Epithelial cell of proximal tubule (primary cell): ENCODE measurements around the gene SAPCD2. TPM values are rescaled to one million over a fixed set of nuclear protein-coding genes. Genes with fewer than 3 reads are reported as not detected.

Source experiments
- DNase-seq: peaks from one replicate; pipeline ENCODE4 v3.0.0-alpha.2; 2011; ENCODE audit warnings: low read depth
- H3K4me3 ChIP-seq: 2 replicates; pipeline ENCODE4 v1.5.1; 2011; ENCODE audit warnings: low read depth, mild to moderate bottlenecking, low read length
- CTCF ChIP-seq: conservative IDR thresholded peaks from 2 replicates; pipeline ENCODE4 v1.5.1; 2012; ENCODE audit warnings: low read depth, mild to moderate bottlenecking, low read length
- total RNA-seq: library from RNA; depleted of rRNA; stranded (reverse); fragments of >200 nt; gene quantifications from 2 replicates; pipeline ENCODE4 v1.2.3, GENCODE V29; 2015

The SAPCD2 gene
- total RNA-seq, 1 donor from 2014 or later: 25.6 TPM

GRCh38 chr9:137025517-137025966 is 44.8 kb downstream of the SAPCD2 start:
- no peak overlapping the region for H3K4me3 ChIP-seq
- DNase-seq: no peak
- no peak for TF ChIP-seq CTCF

- no peak overlapping the region for H3K4me3 ChIP-seq
- no peak for TF ChIP-seq CTCF
- DNase-seq: no peak
Measured at GRCh38 chr9:137023583-137023991, 46.8 kb downstream of the SAPCD2 start.

- DNase-seq: no peak
- no peak for TF ChIP-seq CTCF
- no peak overlapping the region for H3K4me3 ChIP-seq
Measured at GRCh38 chr9:137023157-137023556, 47.2 kb downstream of the SAPCD2 start.

GRCh38 chr9:137022662-137023008 is 47.7 kb downstream of the SAPCD2 start:
- DNase-seq: no peak
- H3K4me3 ChIP-seq: no peak overlapping the region
- no peak for TF ChIP-seq CTCF

- no peak for DNase-seq
- H3K4me3 ChIP-seq: no peak overlapping the region
- TF ChIP-seq CTCF: no peak
Measured at GRCh38 chr9:137021979-137022661, 48.2 kb downstream of the SAPCD2 start.

- H3K4me3 ChIP-seq: no peak overlapping the region
- DNase-seq: no peak
- TF ChIP-seq CTCF: no peak
Measured at GRCh38 chr9:137021568-137021978, 48.8 kb downstream of the SAPCD2 start.
